OCI-LY1 (cell line): ENCODE measurements around the gene IQGAP2.

Experiments used
- H2AFZ ChIP-seq: fragments of 200-600 bp; sonication (generic), shearing (Covaris generic); 2 replicates; pipeline ENCODE4 v1.6.0; 2014; ENCODE audit warnings: antibody characterized with exemption, mild to moderate bottlenecking, low read length
- H3F3A ChIP-seq: fragments of 200-600 bp; sonication (generic), shearing (Covaris generic); 2 replicates; pipeline ENCODE4 v1.6.0; 2014; ENCODE audit warnings: mild to moderate bottlenecking, antibody characterized with exemption, low read length, moderate library complexity; ENCODE audit not compliant: insufficient read depth
- H3K27ac ChIP-seq: fragments of 200-600 bp; sonication (generic); 2 replicates; pipeline ENCODE4 v1.5.1; 2014; ENCODE audit warnings: low read length, mixed run types, mild to moderate bottlenecking, low read depth; ENCODE audit not compliant: poor library complexity, severe bottlenecking
- H3K27me3 ChIP-seq: fragments of 200-600 bp; sonication (generic); 2 replicates; pipeline ENCODE4 v1.6.0; 2014; ENCODE audit warnings: antibody characterized with exemption, mild to moderate bottlenecking, low read length, moderate library complexity; ENCODE audit not compliant: insufficient read depth
- H3K36me3 ChIP-seq: fragments of 200-600 bp; sonication (generic); 2 replicates; pipeline ENCODE4 v1.6.1; 2014; ENCODE audit warnings: mild to moderate bottlenecking, antibody characterized with exemption, low read length, moderate library complexity, mixed read lengths; ENCODE audit not compliant: insufficient read depth
- H3K4me1 ChIP-seq: fragments of 200-600 bp; sonication (generic); 2 replicates; pipeline ENCODE4 v1.5.1; 2014; ENCODE audit warnings: mild to moderate bottlenecking, low read length, moderate library complexity; ENCODE audit not compliant: insufficient read depth, severe bottlenecking
- H3K4me2 ChIP-seq: fragments of 200-600 bp; sonication (generic), shearing (Covaris generic); 2 replicates; pipeline ENCODE4 v1.6.1; 2014; ENCODE audit warnings: low read length
- H3K4me3 ChIP-seq: fragments of 200-600 bp; sonication (generic); 2 replicates; pipeline ENCODE4 v1.5.1; 2014; ENCODE audit warnings: low read length, low read depth, mild to moderate bottlenecking, mixed read lengths; ENCODE audit not compliant: poor library complexity, severe bottlenecking
- H3K79me2 ChIP-seq: fragments of 200-600 bp; shearing (Covaris generic); 2 replicates; pipeline ENCODE4 v1.6.1; 2016; ENCODE audit warnings: mixed run types, low read length, mixed read lengths; ENCODE audit not compliant: insufficient read depth
- H3K9ac ChIP-seq: fragments of 200-600 bp; sonication (generic), shearing (Covaris generic); 2 replicates; pipeline ENCODE4 v1.6.1; 2014; ENCODE audit warnings: mild to moderate bottlenecking, low read length, mixed read lengths
- H3K9me2 ChIP-seq: fragments of 200-600 bp; sonication (generic), shearing (Covaris generic); 2 replicates; pipeline ENCODE4 v1.6.1; 2014; ENCODE audit warnings: low read depth, mild to moderate bottlenecking, low read length, mixed read lengths
- H3K9me3 ChIP-seq: fragments of 200-600 bp; shearing (Covaris generic); 2 replicates; pipeline ENCODE4 v1.6.1; 2014; ENCODE audit warnings: low read length, mixed read lengths
- H4K20me1 ChIP-seq: fragments of 200-600 bp; sonication (generic), shearing (Covaris generic); 2 replicates; pipeline ENCODE4 v1.6.0; 2016; ENCODE audit warnings: mild to moderate bottlenecking, low read length; ENCODE audit not compliant: insufficient read depth
- CTCF ChIP-seq: fragments of 200-600 bp; sonication (generic), shearing (Covaris generic); IDR thresholded peaks from 2 replicates; pipeline ENCODE4 v1.5.1; 2017; ENCODE audit warnings: mild to moderate bottlenecking, antibody characterized with exemption, low read length, moderate library complexity, mixed read lengths
- EZH2 ChIP-seq: fragments of 200-600 bp; sonication (generic), shearing (Covaris generic); IDR thresholded peaks from 2 replicates; pipeline ENCODE4 v1.8.0; 2017; ENCODE audit warnings: borderline replicate concordance, mixed run types, mild to moderate bottlenecking, antibody characterized with exemption, low read length, moderate library complexity, mixed read lengths

IQGAP2 gene

GRCh38 chr5:76493190-76493837, 90.2 kb downstream of the IQGAP2 start:
- Histone ChIP-seq H3K4me2 (no peak overlapping the region), H3K79me2 (no peaks in the 10 kb centered on the region), H3K27ac (no peak overlapping the region), H3K9ac (no peak overlapping the region), H3K4me1 (no peaks in the 10 kb centered on the region), H3K4me3 (no peak overlapping the region), H3K9me2 (no peaks in the 10 kb centered on the region), H3K27me3 (no peaks in the 10 kb centered on the region), H4K20me1 (no peaks in the 10 kb centered on the region), H3K9me3 (no peaks in the 10 kb centered on the region), H2AFZ (no peak overlapping the region), H3K36me3 (no peaks in the 10 kb centered on the region), H3F3A (no peaks in the 10 kb centered on the region)
- TF ChIP-seq CTCF (no peak), EZH2 (no peak)

- Histone ChIP-seq H3K4me2 (no peak overlapping the region), H2AFZ (no peak overlapping the region), H3K27me3 (no peaks in the 10 kb centered on the region), H3K4me3 (no peak overlapping the region), H3K9ac (no peak overlapping the region), H3K4me1 (no peaks in the 10 kb centered on the region), H3K36me3 (no peaks in the 10 kb centered on the region), H3K79me2 (no peaks in the 10 kb centered on the region), H4K20me1 (no peaks in the 10 kb centered on the region), H3K9me3 (no peaks in the 10 kb centered on the region), H3F3A (no peaks in the 10 kb centered on the region), H3K9me2 (no peaks in the 10 kb centered on the region), H3K27ac (no peak overlapping the region)
- TF ChIP-seq EZH2, result no peak
- no peak for TF ChIP-seq CTCF
Observed at GRCh38 chr5:76494201-76494600, 91.1 kb downstream of the IQGAP2 start.

GRCh38 chr5:76495870-76496269, 92.8 kb downstream of the IQGAP2 start:
- Histone ChIP-seq H3K36me3 (no peaks in the 10 kb centered on the region), H4K20me1 (no peaks in the 10 kb centered on the region), H3K9me3 (no peaks in the 10 kb centered on the region), H3K9me2 (no peaks in the 10 kb centered on the region), H3F3A (no peaks in the 10 kb centered on the region), H3K4me1 (no peaks in the 10 kb centered on the region), H3K4me2 (no peak overlapping the region), H3K79me2 (no peaks in the 10 kb centered on the region), H3K9ac (no peak overlapping the region), H2AFZ (no peak overlapping the region), H3K27me3 (no peaks in the 10 kb centered on the region), H3K27ac (no peak overlapping the region), H3K4me3 (no peak overlapping the region)
- TF ChIP-seq EZH2 (no peak), CTCF (no peak)
